Measurements from ENCODE around the gene NRM.

DNA sequence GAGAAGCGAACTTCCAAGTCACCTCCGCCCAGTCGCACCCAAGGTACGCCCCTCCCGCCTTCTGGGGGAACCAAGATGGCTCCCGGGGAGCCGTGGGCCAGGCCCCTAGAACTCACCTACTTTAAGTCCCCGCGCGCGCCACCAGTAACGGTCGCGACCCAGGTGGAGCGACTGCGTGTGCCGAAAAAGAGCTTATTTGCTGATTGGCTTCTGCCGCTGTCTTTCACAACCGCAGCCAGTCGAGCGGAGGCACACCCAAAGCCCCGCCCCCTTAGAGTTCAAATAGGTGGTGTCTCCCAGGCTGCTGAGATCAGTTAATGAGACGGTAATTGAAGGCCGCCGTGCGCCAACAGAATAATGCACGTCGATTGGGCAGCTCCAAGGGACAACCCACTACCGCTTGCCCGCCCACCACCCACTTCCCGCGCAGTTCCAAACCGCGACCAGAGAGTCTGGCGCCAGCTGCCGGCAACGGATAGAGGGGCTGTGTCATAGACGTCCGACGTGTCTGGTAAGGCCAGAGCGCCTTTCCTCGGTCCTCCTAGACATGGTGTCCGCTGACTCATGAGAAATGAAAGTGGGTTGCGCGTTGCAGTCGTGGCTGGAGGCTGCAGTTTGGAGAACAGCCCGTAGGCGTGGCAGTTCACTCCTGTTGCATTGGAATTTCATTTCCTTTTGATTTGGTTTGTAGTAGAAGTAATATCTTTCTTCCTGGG is 26.5 kb upstream of the NRM start, which contains the start of gene MDC1:
- TF ChIP-seq, protein P1, sequence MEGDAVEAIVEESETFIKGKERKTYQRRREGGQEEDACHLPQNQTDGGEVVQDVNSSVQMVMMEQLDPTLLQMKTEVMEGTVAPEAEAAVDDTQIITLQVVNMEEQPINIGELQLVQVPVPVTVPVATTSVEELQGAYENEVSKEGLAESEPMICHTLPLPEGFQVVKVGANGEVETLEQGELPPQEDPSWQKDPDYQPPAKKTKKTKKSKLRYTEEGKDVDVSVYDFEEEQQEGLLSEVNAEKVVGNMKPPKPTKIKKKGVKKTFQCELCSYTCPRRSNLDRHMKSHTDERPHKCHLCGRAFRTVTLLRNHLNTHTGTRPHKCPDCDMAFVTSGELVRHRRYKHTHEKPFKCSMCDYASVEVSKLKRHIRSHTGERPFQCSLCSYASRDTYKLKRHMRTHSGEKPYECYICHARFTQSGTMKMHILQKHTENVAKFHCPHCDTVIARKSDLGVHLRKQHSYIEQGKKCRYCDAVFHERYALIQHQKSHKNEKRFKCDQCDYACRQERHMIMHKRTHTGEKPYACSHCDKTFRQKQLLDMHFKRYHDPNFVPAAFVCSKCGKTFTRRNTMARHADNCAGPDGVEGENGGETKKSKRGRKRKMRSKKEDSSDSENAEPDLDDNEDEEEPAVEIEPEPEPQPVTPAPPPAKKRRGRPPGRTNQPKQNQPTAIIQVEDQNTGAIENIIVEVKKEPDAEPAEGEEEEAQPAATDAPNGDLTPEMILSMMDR (conservative IDR thresholded peaks at IDR 0.05) = no peak
- no peak for TF ChIP-seq ZFX (IDR thresholded peaks at IDR 0.05)
